ENCODE data around the gene ZNF219.

- no peak for TF ChIP-seq CTCF (IDR thresholded peaks at IDR 0.05; ENCODE audit: poor library complexity, severe bottlenecking)
- no peak for TF ChIP-seq POLR2AphosphoS5 (IDR thresholded peaks at IDR 0.05)
- TF ChIP-seq REST (IDR thresholded peaks at IDR 0.05; ENCODE audit: borderline replicate concordance) = no peak
- TF ChIP-seq EZH2 (IDR thresholded peaks at IDR 0.05; ENCODE audit: borderline replicate concordance, insufficient read depth, low read length, poor library complexity, severe bottlenecking) = no peak
- TF ChIP-seq MXI1 (conservative IDR thresholded peaks at IDR 0.05; ENCODE audit: poor library complexity, severe bottlenecking) = no peak
- no peak for TF ChIP-seq EP300 (conservative IDR thresholded peaks at IDR 0.05; ENCODE audit: poor library complexity, severe bottlenecking)
- TF ChIP-seq RAD21 (conservative IDR thresholded peaks at IDR 0.05) = no peak
- TF ChIP-seq TAF1 (IDR thresholded peaks at IDR 0.05; ENCODE audit: low read depth) = no peak
- no peak for TF ChIP-seq SMC3 (conservative IDR thresholded peaks at IDR 0.05; ENCODE audit: poor library complexity)
Observed at GRCh38 chr14:21077672-21078071, 20.8 kb downstream of the ZNF219 start.

Measured in neural cell (in vitro differentiated cells).